ENCODE data around the gene HELZ. TPM values are rescaled to one million over a fixed set of nuclear protein-coding genes. Genes with fewer than 3 reads are reported as not detected.

Gene HELZ
- total RNA-seq, 1 experiment from 2014 or later, result 49.8 TPM

DNA sequence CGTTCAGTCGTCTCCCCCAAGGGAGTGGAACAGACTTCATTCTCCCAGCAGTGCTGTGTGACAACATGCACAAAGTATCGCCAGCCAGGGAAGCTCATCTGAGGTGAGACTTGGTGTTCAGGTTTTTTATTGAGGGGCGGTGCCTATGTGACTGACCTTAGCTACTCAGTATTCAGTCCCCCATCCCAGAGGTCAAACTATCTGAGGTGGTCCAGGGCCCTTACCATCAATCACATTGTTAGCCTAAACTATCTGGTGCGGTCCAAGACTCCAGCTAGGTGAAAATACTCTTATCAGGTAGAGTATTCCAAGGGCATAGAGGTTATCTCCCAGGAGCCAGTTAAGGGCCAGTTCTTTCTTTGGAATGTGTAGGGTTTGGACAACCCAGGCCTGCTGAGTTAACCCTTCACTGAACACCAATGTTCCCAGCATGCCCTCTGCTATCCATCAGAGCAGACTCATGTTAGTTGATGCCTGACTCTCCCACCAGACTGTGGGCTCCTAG, 206.1 kb downstream of the HELZ start:
- H3K79me2 ChIP-seq (ENCODE audit: insufficient read depth, low read length), result no peaks in the 10 kb centered on the region
- peaks cover 0 to 2% of the 10 kb centered on the region in 2 experiments; a peak in 2 of 5 replicates for H3K9me3 Mint-ChIP-seq
- no peak overlapping the region for H2AK5ac ChIP-seq (ENCODE audit: insufficient read length, low read length)
- no peak overlapping the region for H3K4ac ChIP-seq (ENCODE audit: low read depth, low read length)
- no peak overlapping the region; the same call in 1 of the 2 replicates for H3K14ac ChIP-seq (ENCODE audit: insufficient read depth, low read length)
- H3K18ac ChIP-seq (ENCODE audit: insufficient read length, low read depth, low read length), result no peak overlapping the region
- no peak overlapping the region for H3T11ph ChIP-seq (ENCODE audit: low read length)
- no peak overlapping the region for H2BK5ac ChIP-seq (ENCODE audit: insufficient read length, low read length)
- H4K91ac ChIP-seq (ENCODE audit: insufficient read length, low read depth, low read length), result no peak overlapping the region
- H2AFZ ChIP-seq (ENCODE audit: low read length), result no peak overlapping the region
- no peaks in the 10 kb centered on the region for H3K27me3 ChIP-seq (ENCODE audit: insufficient read depth, low read length)
- peaks cover 0 to 3% (median 0%) of the 10 kb centered on the region in 3 experiments; a peak in 1 of 7 replicates for H3K36me3 Mint-ChIP-seq (ENCODE audit: insufficient read depth in 1 of 3, low read depth in 3 of 3)
- no peaks in the 10 kb centered on the region for H3K79me1 ChIP-seq (ENCODE audit: insufficient read depth, low read depth, low read length, poor library complexity, severe bottlenecking)
- no peak overlapping the region for H3K4me3 Mint-ChIP-seq
- H3K27ac Mint-ChIP-seq, result no peak overlapping the region
- H3K4me2 ChIP-seq (ENCODE audit: insufficient read depth, insufficient read length, low read length), result no peak overlapping the region
- no peak overlapping the region for H2BK15ac ChIP-seq (ENCODE audit: low read depth, low read length)
- WGBS (ENCODE audit: extremely low coverage, insufficient read length, low lambda C conversion rate), result no CpG with 5 or more reads among the region's 5 CpGs
- H4K8ac ChIP-seq (replicated peaks; ENCODE audit: insufficient read length, low read depth, low read length), result no peak overlapping the region
- no peak overlapping the region for H2BK20ac ChIP-seq (ENCODE audit: low read depth, low read length, poor library complexity, severe bottlenecking)
- no peak overlapping the region for H4K5ac ChIP-seq (ENCODE audit: insufficient read length, low read depth, low read length)
- no peak for DNase-seq
- H3K4me1 Mint-ChIP-seq, result peaks cover 8 to 13% of the 10 kb centered on the region in 2 experiments; a peak in 3 of 4 replicates
- TF ChIP-seq, protein P1, sequence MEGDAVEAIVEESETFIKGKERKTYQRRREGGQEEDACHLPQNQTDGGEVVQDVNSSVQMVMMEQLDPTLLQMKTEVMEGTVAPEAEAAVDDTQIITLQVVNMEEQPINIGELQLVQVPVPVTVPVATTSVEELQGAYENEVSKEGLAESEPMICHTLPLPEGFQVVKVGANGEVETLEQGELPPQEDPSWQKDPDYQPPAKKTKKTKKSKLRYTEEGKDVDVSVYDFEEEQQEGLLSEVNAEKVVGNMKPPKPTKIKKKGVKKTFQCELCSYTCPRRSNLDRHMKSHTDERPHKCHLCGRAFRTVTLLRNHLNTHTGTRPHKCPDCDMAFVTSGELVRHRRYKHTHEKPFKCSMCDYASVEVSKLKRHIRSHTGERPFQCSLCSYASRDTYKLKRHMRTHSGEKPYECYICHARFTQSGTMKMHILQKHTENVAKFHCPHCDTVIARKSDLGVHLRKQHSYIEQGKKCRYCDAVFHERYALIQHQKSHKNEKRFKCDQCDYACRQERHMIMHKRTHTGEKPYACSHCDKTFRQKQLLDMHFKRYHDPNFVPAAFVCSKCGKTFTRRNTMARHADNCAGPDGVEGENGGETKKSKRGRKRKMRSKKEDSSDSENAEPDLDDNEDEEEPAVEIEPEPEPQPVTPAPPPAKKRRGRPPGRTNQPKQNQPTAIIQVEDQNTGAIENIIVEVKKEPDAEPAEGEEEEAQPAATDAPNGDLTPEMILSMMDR (conservative IDR thresholded peaks at IDR 0.05), result no peak
- no peak overlapping the region for H3K23ac ChIP-seq (ENCODE audit: insufficient read length, low read depth, low read length)
- H3K27me3 Mint-ChIP-seq (ENCODE audit: low read depth), result peaks cover 2% of the 10 kb centered on the region
- H2BK12ac ChIP-seq (ENCODE audit: insufficient read length, low read depth, low read length), result no peak overlapping the region
- no peak overlapping the region for H3K27ac ChIP-seq (ENCODE audit: insufficient read length, low read depth, low read length)
- H2BK120ac ChIP-seq (ENCODE audit: low read depth, low read length, poor library complexity, severe bottlenecking), result no peak overlapping the region
- H3K9ac ChIP-seq (ENCODE audit: extremely low read depth, insufficient read length, low read length), result no peak overlapping the region
- H3K9me3 ChIP-seq (ENCODE audit: control insufficient read depth, low read depth, low read length), result no peaks in the 10 kb centered on the region
- no peak overlapping the region for H3K56ac ChIP-seq (ENCODE audit: insufficient read length, low read depth, low read length)
- no peaks in the 10 kb centered on the region for H3K23me2 ChIP-seq (ENCODE audit: insufficient read length, low read depth, low read length, poor library complexity, severe bottlenecking)
- H4K20me1 ChIP-seq (ENCODE audit: control insufficient read depth, insufficient read depth, insufficient read length), result no peaks in the 10 kb centered on the region
- no peaks in the 10 kb centered on the region for H3K4me1 ChIP-seq (ENCODE audit: insufficient read depth, low read length)

Data from H9 (cell line).